OCI-LY1 (cell line): ENCODE measurements around the gene STMN1.

Experiments
- H2AFZ ChIP-seq: fragments of 200-600 bp; sonication (generic), shearing (Covaris generic); 2 replicates; pipeline ENCODE4 v1.6.0; 2014; ENCODE audit warnings: antibody characterized with exemption, mild to moderate bottlenecking, low read length
- H3F3A ChIP-seq: fragments of 200-600 bp; sonication (generic), shearing (Covaris generic); 2 replicates; pipeline ENCODE4 v1.6.0; 2014; ENCODE audit warnings: mild to moderate bottlenecking, antibody characterized with exemption, low read length, moderate library complexity; ENCODE audit not compliant: insufficient read depth
- H3K27ac ChIP-seq: fragments of 200-600 bp; sonication (generic); 2 replicates; pipeline ENCODE4 v1.5.1; 2014; ENCODE audit warnings: low read length, mixed run types, mild to moderate bottlenecking, low read depth; ENCODE audit not compliant: poor library complexity, severe bottlenecking
- H3K27me3 ChIP-seq: fragments of 200-600 bp; sonication (generic); 2 replicates; pipeline ENCODE4 v1.6.0; 2014; ENCODE audit warnings: antibody characterized with exemption, mild to moderate bottlenecking, low read length, moderate library complexity; ENCODE audit not compliant: insufficient read depth
- H3K36me3 ChIP-seq: fragments of 200-600 bp; sonication (generic); 2 replicates; pipeline ENCODE4 v1.6.1; 2014; ENCODE audit warnings: mild to moderate bottlenecking, antibody characterized with exemption, low read length, moderate library complexity, mixed read lengths; ENCODE audit not compliant: insufficient read depth
- H3K4me1 ChIP-seq: fragments of 200-600 bp; sonication (generic); 2 replicates; pipeline ENCODE4 v1.5.1; 2014; ENCODE audit warnings: mild to moderate bottlenecking, low read length, moderate library complexity; ENCODE audit not compliant: insufficient read depth, severe bottlenecking
- H3K4me2 ChIP-seq: fragments of 200-600 bp; sonication (generic), shearing (Covaris generic); 2 replicates; pipeline ENCODE4 v1.6.1; 2014; ENCODE audit warnings: low read length
- H3K4me3 ChIP-seq: fragments of 200-600 bp; sonication (generic); 2 replicates; pipeline ENCODE4 v1.5.1; 2014; ENCODE audit warnings: low read length, low read depth, mild to moderate bottlenecking, mixed read lengths; ENCODE audit not compliant: poor library complexity, severe bottlenecking
- H3K79me2 ChIP-seq: fragments of 200-600 bp; shearing (Covaris generic); 2 replicates; pipeline ENCODE4 v1.6.1; 2016; ENCODE audit warnings: mixed run types, low read length, mixed read lengths; ENCODE audit not compliant: insufficient read depth
- H3K9ac ChIP-seq: fragments of 200-600 bp; sonication (generic), shearing (Covaris generic); 2 replicates; pipeline ENCODE4 v1.6.1; 2014; ENCODE audit warnings: mild to moderate bottlenecking, low read length, mixed read lengths
- H3K9me2 ChIP-seq: fragments of 200-600 bp; sonication (generic), shearing (Covaris generic); 2 replicates; pipeline ENCODE4 v1.6.1; 2014; ENCODE audit warnings: low read depth, mild to moderate bottlenecking, low read length, mixed read lengths
- H3K9me3 ChIP-seq: fragments of 200-600 bp; shearing (Covaris generic); 2 replicates; pipeline ENCODE4 v1.6.1; 2014; ENCODE audit warnings: low read length, mixed read lengths
- H4K20me1 ChIP-seq: fragments of 200-600 bp; sonication (generic), shearing (Covaris generic); 2 replicates; pipeline ENCODE4 v1.6.0; 2016; ENCODE audit warnings: mild to moderate bottlenecking, low read length; ENCODE audit not compliant: insufficient read depth
- EZH2 ChIP-seq: fragments of 200-600 bp; sonication (generic), shearing (Covaris generic); IDR thresholded peaks from 2 replicates; pipeline ENCODE4 v1.8.0; 2017; ENCODE audit warnings: borderline replicate concordance, mixed run types, mild to moderate bottlenecking, antibody characterized with exemption, low read length, moderate library complexity, mixed read lengths
- TF ChIP-seq, protein P1 (sequence below): fragments of 200-600 bp; sonication (generic), shearing (Covaris generic); IDR thresholded peaks from 2 replicates; pipeline ENCODE4 v1.5.1; 2017; ENCODE audit warnings: mild to moderate bottlenecking, antibody characterized with exemption, low read length, moderate library complexity, mixed read lengths

STMN1 gene

DNA sequence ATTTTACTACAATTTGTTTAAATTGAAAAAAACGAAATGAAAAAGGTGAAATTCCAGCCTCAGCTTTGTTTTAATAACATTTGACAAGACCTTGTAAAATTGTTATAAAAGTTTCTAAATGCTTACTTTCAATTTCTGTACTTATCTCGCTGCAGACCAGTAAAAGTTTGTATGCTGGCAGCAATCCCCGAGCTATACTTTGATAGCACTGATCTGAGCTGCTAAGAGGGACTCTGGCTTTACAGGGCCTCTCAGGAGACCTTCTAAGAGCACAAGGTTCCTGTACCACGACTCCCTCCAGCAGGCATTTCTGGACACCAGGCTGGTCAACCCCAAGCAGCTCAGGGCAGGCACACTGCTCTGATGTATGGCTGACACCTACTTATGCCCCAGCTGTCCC, 13.1 kb downstream of the STMN1 start:
- Histone ChIP-seq H2AFZ (no peak overlapping the region), H3K9me2 (no peaks in the 10 kb centered on the region), H3K4me1 (peaks cover 6% of the 10 kb centered on the region), H3K4me3 (no peak overlapping the region), H3K27me3 (no peaks in the 10 kb centered on the region), H3K9me3 (no peaks in the 10 kb centered on the region), H3K27ac (no peak overlapping the region), H3K4me2 (no peak overlapping the region), H4K20me1 (no peaks in the 10 kb centered on the region), H3K36me3 (peaks cover 49% of the 10 kb centered on the region), H3K9ac (no peak overlapping the region), H3K79me2 (no peaks in the 10 kb centered on the region), H3F3A (peaks cover 6% of the 10 kb centered on the region; the same call in 1 of the 2 replicates)
- TF ChIP-seq EZH2 = no peak
- TF ChIP-seq, protein P1, sequence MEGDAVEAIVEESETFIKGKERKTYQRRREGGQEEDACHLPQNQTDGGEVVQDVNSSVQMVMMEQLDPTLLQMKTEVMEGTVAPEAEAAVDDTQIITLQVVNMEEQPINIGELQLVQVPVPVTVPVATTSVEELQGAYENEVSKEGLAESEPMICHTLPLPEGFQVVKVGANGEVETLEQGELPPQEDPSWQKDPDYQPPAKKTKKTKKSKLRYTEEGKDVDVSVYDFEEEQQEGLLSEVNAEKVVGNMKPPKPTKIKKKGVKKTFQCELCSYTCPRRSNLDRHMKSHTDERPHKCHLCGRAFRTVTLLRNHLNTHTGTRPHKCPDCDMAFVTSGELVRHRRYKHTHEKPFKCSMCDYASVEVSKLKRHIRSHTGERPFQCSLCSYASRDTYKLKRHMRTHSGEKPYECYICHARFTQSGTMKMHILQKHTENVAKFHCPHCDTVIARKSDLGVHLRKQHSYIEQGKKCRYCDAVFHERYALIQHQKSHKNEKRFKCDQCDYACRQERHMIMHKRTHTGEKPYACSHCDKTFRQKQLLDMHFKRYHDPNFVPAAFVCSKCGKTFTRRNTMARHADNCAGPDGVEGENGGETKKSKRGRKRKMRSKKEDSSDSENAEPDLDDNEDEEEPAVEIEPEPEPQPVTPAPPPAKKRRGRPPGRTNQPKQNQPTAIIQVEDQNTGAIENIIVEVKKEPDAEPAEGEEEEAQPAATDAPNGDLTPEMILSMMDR = no peak

DNA sequence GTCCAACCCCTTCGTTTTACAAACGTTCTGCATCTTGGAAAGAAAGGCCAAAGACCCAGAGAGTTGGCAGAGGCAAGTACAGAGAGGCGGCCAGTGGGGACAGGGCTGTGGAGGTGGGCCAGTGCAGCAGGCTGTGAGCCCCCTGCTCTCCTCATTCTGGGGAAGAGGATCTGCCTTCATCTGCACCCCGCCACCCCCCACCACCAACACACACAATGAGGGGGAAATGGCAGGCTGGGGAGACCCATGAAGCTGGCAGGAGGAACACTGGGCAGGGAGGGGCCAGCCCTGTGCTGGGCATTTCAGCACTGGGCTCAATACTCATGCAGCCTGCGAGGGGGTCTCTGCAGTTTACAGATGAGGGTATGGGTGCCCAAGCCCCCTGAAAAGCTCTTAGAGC, 14.6 kb downstream of the STMN1 start:
- Histone ChIP-seq H3K27ac (no peak overlapping the region), H3K27me3 (no peaks in the 10 kb centered on the region), H3K4me3 (no peak overlapping the region), H3K9me2 (no peaks in the 10 kb centered on the region), H2AFZ (no peak overlapping the region), H4K20me1 (no peaks in the 10 kb centered on the region), H3K9me3 (no peaks in the 10 kb centered on the region), H3F3A (peaks cover 3% of the 10 kb centered on the region; the same call in 1 of the 2 replicates), H3K4me2 (no peak overlapping the region), H3K4me1 (peaks cover 6% of the 10 kb centered on the region), H3K36me3 (peaks cover 39% of the 10 kb centered on the region), H3K79me2 (no peaks in the 10 kb centered on the region), H3K9ac (no peak overlapping the region)
- TF ChIP-seq EZH2 = no peak
- TF ChIP-seq, protein P1 = no peak

DNA sequence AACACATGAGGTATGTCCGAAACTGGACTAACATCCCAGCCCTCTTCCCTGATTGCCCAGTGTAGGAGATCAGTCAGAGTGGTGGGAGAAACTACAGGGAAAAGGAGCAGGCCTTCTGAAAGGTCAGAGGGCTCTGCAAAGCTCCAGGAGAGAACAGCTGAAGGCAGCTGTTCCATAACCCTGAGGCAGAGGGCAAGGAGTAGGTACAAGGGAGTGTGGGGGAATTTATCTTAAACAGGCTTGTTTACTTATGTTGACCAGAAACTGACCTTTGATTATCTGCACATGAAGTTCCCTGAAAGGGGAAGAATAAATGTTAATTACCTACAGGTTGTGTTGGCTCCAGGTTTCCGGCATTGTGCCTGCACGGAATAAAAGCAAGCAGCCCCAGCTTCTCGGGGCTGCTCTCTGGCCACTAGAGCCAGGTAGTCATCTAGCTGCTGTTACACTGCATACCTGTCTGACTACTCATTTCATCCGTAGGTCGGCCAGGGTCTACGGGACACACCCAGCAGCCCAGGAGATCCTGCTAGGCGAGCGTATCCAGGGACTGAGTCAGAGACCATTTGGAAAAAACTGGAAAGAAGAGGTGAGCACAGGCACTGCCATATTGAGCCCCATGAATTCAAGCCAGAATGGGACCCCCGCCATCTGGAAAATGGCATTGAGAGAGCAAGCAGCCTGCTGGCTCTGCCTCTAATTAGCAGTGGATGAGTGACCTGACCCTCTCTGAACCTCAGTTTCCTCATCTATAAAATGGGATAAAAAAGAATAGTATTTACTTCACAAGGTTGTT, 15.8 kb downstream of the STMN1 start:
- H3K4me1 ChIP-seq = peaks cover 6% of the 10 kb centered on the region
- peaks cover 34% of the 10 kb centered on the region for H3K36me3 ChIP-seq
- H3K9ac ChIP-seq = no peak overlapping the region
- TF ChIP-seq, protein P1 = no peak
- no peak for TF ChIP-seq EZH2
- H3K4me2 ChIP-seq = no peak overlapping the region
- H4K20me1 ChIP-seq = no peaks in the 10 kb centered on the region
- no peaks in the 10 kb centered on the region for H3K79me2 ChIP-seq
- H3K9me3 ChIP-seq = no peaks in the 10 kb centered on the region
- no peak overlapping the region for H3K4me3 ChIP-seq
- no peak overlapping the region for H2AFZ ChIP-seq
- no peaks in the 10 kb centered on the region for H3K27me3 ChIP-seq
- no peaks in the 10 kb centered on the region for H3K9me2 ChIP-seq
- H3F3A ChIP-seq = no peaks in the 10 kb centered on the region
- H3K27ac ChIP-seq = no peak overlapping the region
